WTC11 (cell line): ENCODE results near the gene TVP23B.
"Not testable (repeated sequence)": the region's sequence is repeated elsewhere in the genome, so short reads cannot be mapped to it uniquely, and the experiment has no call there.

Source experiments
- ESRRA ChIP-seq: sonication (generic); formaldehyde crosslinking; IDR thresholded peaks from 2 replicates; pipeline ENCODE4 v1.8.1; 2022; ENCODE audit warnings: mild to moderate bottlenecking, missing genetic modification reagents, borderline replicate concordance
- FOXP1 ChIP-seq: sonication (generic); formaldehyde crosslinking; IDR thresholded peaks from 2 replicates; pipeline ENCODE4 v1.8.0; 2022; ENCODE audit warnings: missing genetic modification reagents, mild to moderate bottlenecking, moderate library complexity, borderline replicate concordance
- IRF1 ChIP-seq: sonication (generic); formaldehyde crosslinking; IDR thresholded peaks from 2 replicates; pipeline ENCODE4 v1.8.0; 2023; ENCODE audit warnings: missing genetic modification reagents
- NR1H2 ChIP-seq: sonication (generic); formaldehyde crosslinking; IDR thresholded peaks from 2 replicates; pipeline ENCODE4 v1.9.0; 2021; ENCODE audit warnings: mild to moderate bottlenecking, moderate library complexity, missing genetic modification reagents
- SOX15 ChIP-seq: fragments of 250-450 bp; sonication (Bioruptor Pico); IDR thresholded peaks from 2 replicates; pipeline ENCODE4 v1.9.0; 2021; ENCODE audit warnings: mild to moderate bottlenecking
- ZNF263 ChIP-seq: sonication (generic); formaldehyde crosslinking; IDR thresholded peaks from 2 replicates; pipeline ENCODE4 v1.8.1; 2022; ENCODE audit warnings: low read depth, mild to moderate bottlenecking, moderate library complexity, missing genetic modification reagents
- TF ChIP-seq, protein P1 (sequence below): fragments of 200-600 bp; IDR thresholded peaks from 2 replicates; pipeline ENCODE4 v1.8.0; 2022; ENCODE audit warnings: antibody characterized with exemption
- TF ChIP-seq, protein P2 (sequence below): sonication (generic); formaldehyde crosslinking; IDR thresholded peaks from 2 replicates; pipeline ENCODE4 v1.8.1; 2023; ENCODE audit warnings: mild to moderate bottlenecking, missing genetic modification reagents, moderate library complexity
- TF ChIP-seq, protein P3 (sequence below): sonication (generic); formaldehyde crosslinking; IDR thresholded peaks from 2 replicates; pipeline ENCODE4 v1.8.1; 2023; ENCODE audit warnings: mild to moderate bottlenecking, moderate library complexity, missing genetic modification reagents
- TF ChIP-seq, protein P4 (sequence below): sonication (generic); formaldehyde crosslinking; IDR thresholded peaks from 2 replicates; pipeline ENCODE4 v1.8.1; 2022; ENCODE audit warnings: mild to moderate bottlenecking, missing genetic modification reagents, moderate library complexity, borderline replicate concordance

DNA sequence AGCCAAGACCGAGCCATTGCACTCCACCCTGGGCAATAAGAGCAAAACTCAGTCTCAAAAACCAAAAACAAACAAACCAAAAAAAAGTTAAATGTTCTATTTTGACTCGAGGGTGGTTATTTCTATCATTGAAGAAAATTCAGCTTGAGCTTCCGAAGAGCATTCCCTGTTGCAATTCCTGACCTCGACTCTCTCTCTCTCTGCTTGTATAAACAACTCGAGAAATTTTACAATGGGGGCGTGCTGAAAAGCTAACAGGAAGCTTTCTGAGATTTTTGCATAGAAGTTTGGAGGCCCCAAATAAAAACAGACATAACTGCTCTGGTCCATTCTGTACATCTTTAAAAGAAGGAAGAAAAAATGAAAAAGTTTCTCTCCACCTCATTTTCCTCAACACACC lies 33.5 kb upstream of the TVP23B start:
- TF ChIP-seq, protein P1, sequence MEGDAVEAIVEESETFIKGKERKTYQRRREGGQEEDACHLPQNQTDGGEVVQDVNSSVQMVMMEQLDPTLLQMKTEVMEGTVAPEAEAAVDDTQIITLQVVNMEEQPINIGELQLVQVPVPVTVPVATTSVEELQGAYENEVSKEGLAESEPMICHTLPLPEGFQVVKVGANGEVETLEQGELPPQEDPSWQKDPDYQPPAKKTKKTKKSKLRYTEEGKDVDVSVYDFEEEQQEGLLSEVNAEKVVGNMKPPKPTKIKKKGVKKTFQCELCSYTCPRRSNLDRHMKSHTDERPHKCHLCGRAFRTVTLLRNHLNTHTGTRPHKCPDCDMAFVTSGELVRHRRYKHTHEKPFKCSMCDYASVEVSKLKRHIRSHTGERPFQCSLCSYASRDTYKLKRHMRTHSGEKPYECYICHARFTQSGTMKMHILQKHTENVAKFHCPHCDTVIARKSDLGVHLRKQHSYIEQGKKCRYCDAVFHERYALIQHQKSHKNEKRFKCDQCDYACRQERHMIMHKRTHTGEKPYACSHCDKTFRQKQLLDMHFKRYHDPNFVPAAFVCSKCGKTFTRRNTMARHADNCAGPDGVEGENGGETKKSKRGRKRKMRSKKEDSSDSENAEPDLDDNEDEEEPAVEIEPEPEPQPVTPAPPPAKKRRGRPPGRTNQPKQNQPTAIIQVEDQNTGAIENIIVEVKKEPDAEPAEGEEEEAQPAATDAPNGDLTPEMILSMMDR = not testable (repeated sequence)
- TF ChIP-seq, protein P2, sequence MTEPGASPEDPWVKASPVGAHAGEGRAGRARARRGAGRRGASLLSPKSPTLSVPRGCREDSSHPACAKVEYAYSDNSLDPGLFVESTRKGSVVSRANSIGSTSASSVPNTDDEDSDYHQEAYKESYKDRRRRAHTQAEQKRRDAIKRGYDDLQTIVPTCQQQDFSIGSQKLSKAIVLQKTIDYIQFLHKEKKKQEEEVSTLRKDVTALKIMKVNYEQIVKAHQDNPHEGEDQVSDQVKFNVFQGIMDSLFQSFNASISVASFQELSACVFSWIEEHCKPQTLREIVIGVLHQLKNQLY (CRISPR knock-in tag) = not testable (repeated sequence)
- not testable (repeated sequence) for TF ChIP-seq NR1H2; ZNF263 (CRISPR knock-in tag); ESRRA (CRISPR knock-in tag); IRF1 (CRISPR knock-in tag); SOX15 (CRISPR knock-in tag); FOXP1
- TF ChIP-seq, protein P3, sequence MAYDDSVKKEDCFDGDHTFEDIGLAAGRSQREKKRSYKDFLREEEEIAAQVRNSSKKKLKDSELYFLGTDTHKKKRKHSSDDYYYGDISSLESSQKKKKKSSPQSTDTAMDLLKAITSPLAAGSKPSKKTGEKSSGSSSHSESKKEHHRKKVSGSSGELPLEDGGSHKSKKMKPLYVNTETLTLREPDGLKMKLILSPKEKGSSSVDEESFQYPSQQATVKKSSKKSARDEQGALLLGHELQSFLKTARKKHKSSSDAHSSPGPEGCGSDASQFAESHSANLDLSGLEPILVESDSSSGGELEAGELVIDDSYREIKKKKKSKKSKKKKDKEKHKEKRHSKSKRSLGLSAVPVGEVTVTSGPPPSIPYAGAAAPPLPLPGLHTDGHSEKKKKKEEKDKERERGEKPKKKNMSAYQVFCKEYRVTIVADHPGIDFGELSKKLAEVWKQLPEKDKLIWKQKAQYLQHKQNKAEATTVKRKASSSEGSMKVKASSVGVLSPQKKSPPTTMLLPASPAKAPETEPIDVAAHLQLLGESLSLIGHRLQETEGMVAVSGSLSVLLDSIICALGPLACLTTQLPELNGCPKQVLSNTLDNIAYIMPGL (CRISPR knock-in tag) = not testable (repeated sequence)
- TF ChIP-seq, protein P4, sequence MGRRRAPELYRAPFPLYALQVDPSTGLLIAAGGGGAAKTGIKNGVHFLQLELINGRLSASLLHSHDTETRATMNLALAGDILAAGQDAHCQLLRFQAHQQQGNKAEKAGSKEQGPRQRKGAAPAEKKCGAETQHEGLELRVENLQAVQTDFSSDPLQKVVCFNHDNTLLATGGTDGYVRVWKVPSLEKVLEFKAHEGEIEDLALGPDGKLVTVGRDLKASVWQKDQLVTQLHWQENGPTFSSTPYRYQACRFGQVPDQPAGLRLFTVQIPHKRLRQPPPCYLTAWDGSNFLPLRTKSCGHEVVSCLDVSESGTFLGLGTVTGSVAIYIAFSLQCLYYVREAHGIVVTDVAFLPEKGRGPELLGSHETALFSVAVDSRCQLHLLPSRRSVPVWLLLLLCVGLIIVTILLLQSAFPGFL = not testable (repeated sequence)
